ENCODE data around the gene GSG1L. TPM values are rescaled to one million over a fixed set of nuclear protein-coding genes. Genes with fewer than 3 reads are reported as not detected.

GSG1L gene
- total and polyA plus RNA-seq, 9 of the 15 experiments (the other 6 are each of a cell fraction or from before 2014, with no cell fraction given): not detected

GRCh38 chr16:28072087-28072486 is 8.6 kb upstream of the GSG1L start:
- no peak for FAIRE-seq

More at GRCh38 chr16:28072087-28072486, 8.6 kb upstream of the GSG1L start:
- BruUV-seq (replicated peaks): no TSS peak
- Histone ChIP-seq H3K79me2 (ENCODE audit: control insufficient read depth, insufficient read depth, low read length) (no peaks in the 10 kb centered on the region), H3K9me3 (replicated peaks; ENCODE audit: control insufficient read depth, insufficient read depth, low read depth, low read length) (no peaks in the 10 kb centered on the region), H2AFZ (ENCODE audit: low read depth, low read length) (no peak overlapping the region), H3K4me3 (no peak overlapping the region), H3K4me2 (ENCODE audit: insufficient read depth, low read length) (no peak overlapping the region), H3K36me3 (ENCODE audit: control insufficient read depth, insufficient read depth, low read length) (no peaks in the 10 kb centered on the region), H3K27ac (ENCODE audit: extremely low read depth, low read depth, low read length) (no peak overlapping the region), H3K27me3 (ENCODE audit: control insufficient read depth in 2 of 2, insufficient read depth in 2 of 2, low read length in 2 of 2) (peaks cover 20 to 48% of the 10 kb centered on the region in 2 experiments), H3K4me1 (replicated peaks in 1 of 2; ENCODE audit: control insufficient read depth in 2 of 2, insufficient read depth in 2 of 2, low read length in 2 of 2) (no peaks in the 10 kb centered on the region), H3K9me1 (ENCODE audit: control insufficient read depth, insufficient read depth, low read length) (no peaks in the 10 kb centered on the region), H4K20me1 (replicated peaks; ENCODE audit: control insufficient read depth, insufficient read depth, low read length) (peaks cover 6% of the 10 kb centered on the region; the same call in 1 of the 2 replicates), H3K9ac (ENCODE audit: insufficient read depth in 1 of 2, low read depth in 2 of 2, low read length in 2 of 2) (no peak overlapping the region)
- in situ Hi-C loops (cut with MboI) (no loop called here), intact Hi-C loops (cut with micrococcal nuclease) (no loop called here)
- no peak for DNase-seq (ENCODE audit: extremely low read depth in 1 of 4, low spot score in 3 of 4)
- TF ChIP-seq ZBTB12 (CRISPR knock-in tag; IDR thresholded peaks at IDR 0.05) (no peak), ZNF133 (CRISPR knock-in tag; IDR thresholded peaks at IDR 0.05) (no peak), TCF15 (CRISPR knock-in tag; IDR thresholded peaks at IDR 0.05) (no peak), MTA1 (IDR thresholded peaks at IDR 0.05; ENCODE audit: borderline replicate concordance) (no peak), CAMTA2 (CRISPR knock-in tag; conservative IDR thresholded peaks at IDR 0.05) (no peak), AFF1 (IDR thresholded peaks at IDR 0.05; ENCODE audit: low read depth in 1 of 2, partially characterized antibody in 2 of 2) (no peak), TEAD1 (CRISPR knock-in tag; IDR thresholded peaks at IDR 0.05) (no peak), TGIF2 (CRISPR knock-in tag; IDR thresholded peaks at IDR 0.05) (no peak), PHF21A (IDR thresholded peaks at IDR 0.05; ENCODE audit: borderline replicate concordance, low read depth) (no peak), UBTF (IDR thresholded peaks at IDR 0.05; ENCODE audit: borderline replicate concordance in 1 of 2, low read depth in 2 of 2, low read length in 2 of 2) (no peak)
- POLR2A ChIA-PET: interaction anchor here (1.1 kb wide), 1 partner anchor 8 kb away, joined by 3 read pairs; no protein-coding TSS in a partner anchor
- no peak for ATAC-seq
- CTCF ChIA-PET (ENCODE audit: low intra/inter-chr PET ratio): no interaction called here
- 2% methylated on average over 4 of the region's 4 CpGs for WGBS (ENCODE audit: insufficient coverage, low coverage, missing lambda C conversion rate)

Data from K562 (cell line).